ENCODE results near the gene SNAPC2.
A peak's percentile ranks its signal among the peaks of the same experiment; 100 is the strongest.
"Not testable (repeated sequence)": the region's sequence is repeated elsewhere in the genome, so short reads cannot be mapped to it uniquely, and the experiment has no call there.

Gene SNAPC2

DNA sequence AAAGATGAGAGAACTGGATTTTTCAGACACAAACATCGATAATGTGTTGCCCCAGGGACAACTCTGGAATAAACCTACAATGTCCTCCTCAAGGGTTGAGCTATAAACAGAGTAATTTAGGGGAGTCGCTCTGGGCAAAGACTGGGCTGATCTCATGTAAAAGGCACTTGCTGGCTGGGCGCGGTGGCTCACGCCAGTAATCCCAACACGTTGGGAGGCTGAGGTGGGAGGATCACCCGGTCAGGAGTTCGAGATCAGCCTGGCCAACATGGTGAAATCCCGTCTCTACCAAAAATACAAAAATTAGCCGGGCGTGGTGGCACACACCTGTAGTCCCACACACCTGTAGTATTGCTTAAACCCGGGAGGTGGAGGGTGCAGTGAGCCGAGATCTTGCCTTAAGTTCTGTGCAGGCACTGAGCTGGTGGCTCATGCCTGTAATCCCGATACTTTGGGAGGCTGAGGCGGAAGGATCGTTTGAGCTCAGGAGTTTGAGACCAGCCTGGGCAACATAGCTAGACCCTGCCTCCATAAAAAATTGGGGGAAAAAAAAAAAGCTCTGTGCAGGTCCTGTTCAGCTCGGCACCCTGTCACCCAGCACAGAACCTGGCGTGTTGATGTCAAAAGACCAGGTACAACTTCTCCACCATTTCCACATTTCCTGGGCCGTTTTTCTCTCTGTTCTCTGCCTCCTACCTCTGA, 21.9 kb downstream of the SNAPC2 start:
- DNase-seq, result no peak

DNA sequence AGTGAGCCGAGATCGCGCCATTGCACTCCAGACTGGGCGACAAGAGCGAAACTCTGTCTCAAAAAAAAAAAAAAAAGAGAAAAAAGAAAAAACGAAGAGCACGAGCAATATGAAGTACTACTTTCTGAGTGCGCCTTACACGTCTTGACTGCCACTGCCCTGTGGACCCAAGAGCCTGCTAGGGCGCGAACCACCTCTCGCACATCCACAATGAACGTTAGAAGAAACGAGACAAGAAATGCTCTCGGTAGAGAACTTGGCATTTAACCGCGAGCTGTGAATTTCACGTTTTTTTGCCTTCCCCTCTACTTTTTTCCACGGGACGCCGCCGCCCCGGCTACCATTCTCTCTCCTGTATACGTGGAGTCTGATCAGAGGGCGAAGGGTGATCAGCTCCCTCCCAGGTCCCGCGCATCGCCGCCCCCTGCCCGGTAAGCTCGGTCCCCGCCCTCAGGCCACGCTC, 22.9 kb downstream of the SNAPC2 start:
- no peak for DNase-seq

DNA sequence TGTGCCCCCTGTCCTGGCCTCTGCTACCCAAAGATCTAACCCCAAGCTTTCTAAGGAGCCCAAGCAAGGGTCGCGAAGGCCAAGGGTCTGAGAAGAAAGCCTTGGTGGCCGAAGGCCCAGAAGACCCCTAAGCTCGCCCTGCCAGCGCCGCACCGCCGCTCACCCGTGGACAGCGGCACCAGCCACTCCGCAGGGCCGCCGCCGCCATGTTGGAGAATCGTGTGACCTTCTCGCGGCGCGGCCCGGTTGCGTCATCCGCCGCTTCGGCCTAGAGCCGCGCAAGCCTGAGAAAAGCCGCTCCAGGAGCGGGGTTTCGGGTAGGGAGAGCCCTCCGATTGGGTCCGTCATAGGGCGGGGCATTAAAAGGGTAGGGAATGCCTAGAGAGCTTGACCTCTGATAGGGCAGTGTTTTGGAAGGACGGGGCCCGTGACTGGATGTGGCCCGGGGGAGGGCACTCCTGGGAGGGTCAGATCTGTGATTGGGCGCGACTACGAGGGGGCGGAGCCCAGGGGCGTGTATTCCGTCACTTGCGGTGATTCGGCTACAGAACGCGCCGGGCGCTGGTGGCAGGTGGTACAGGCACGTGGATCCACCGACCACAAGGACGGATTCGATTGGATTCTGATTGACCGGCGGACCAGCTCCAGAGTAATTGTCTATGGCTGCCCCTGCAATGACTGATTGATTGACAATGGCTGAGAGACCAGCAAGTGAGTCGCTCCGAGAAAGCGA, 23.5 kb downstream of the SNAPC2 start, which contains the start of gene TIMM44:
Gene TIMM44 (minus strand): TSS at position 223 of the 733 bp plus-strand sequence. CDS start 15 bp downstream, at position 208.
- DNase-seq, result peak; percentile 97 to 99

DNA sequence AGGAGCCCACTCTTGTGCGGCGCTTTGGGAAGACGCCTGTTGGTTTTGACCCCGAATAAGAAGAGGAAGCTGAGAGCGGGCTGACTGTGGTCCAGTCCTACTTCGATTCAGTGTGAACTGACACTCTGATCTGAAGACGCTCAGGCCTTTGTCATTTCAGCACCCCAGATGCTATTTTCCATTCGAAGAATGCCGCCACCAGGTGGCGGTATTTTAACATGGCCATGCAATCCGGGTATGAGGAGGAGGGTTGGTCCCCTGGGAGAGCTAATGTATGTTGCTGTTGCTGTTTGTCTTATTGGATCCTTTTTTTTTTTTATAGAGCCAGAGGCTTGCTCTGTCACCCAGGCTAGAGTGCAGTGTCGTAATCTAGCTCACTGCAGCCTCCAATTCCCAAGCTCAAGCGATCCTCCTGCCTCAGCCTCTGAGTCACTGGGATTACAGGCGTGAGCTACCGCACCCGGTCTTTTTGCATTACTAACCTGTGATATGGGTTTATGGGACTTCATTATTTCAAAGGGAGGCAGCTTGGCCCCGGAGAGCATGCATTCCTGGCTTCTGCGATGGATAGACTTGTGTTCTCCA, 24.1 kb downstream of the SNAPC2 start:
- DNase-seq, result peak; percentile 79 to 84

GRCh38 chr19:7947939-7948338, 27.8 kb downstream of the SNAPC2 start:
- no peak for DNase-seq

- no peak for DNase-seq
Measured at GRCh38 chr19:7953060-7953459, 32.9 kb downstream of the SNAPC2 start.

DNA sequence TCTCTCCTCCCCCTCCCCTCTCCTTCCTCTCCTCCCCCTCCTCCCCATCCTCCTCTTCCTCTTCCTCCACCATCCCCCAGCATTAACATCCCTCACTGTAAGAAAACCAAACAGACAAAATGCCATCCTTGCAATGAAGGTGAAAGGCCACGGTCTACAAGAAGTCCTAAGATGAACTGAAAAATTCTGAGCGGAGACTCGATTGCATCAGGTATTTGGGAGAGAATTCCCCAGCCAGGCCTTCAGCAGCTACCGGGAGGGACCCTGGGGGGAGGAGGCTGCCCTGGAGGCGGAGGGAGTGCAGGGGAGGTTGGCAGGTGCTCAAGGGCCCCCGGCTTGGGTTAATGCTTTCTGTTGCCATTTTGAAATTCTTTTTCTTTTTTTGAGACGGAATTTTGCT, 33.4 kb downstream of the SNAPC2 start:
- no peak for DNase-seq

- no peak for DNase-seq
Measured at GRCh38 chr19:7955696-7956095, 35.6 kb downstream of the SNAPC2 start.

- DNase-seq, result no peak
Measured at GRCh38 chr19:7959211-7959610, 39.1 kb downstream of the SNAPC2 start.

DNA sequence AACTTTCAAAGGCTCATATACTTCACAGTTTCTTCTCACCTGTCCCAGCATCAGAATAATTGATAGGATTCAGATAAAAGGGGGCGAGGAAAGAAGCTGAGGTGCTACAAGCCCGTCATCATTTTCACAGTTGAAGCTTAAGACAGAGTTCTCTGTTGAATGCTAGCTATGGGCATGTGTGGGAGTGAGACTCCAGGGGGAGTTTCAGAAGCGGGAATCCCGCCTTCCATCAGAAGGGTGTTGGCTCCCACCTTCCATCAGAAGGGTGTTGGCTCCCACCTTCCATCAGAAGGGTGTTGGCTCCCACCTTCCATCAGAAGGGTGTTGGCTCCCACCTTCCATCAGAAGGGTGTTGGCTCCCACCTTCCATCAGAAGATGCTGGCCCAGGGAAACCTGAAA, 40.9 kb downstream of the SNAPC2 start:
- DNase-seq, result not testable (repeated sequence)

DNA sequence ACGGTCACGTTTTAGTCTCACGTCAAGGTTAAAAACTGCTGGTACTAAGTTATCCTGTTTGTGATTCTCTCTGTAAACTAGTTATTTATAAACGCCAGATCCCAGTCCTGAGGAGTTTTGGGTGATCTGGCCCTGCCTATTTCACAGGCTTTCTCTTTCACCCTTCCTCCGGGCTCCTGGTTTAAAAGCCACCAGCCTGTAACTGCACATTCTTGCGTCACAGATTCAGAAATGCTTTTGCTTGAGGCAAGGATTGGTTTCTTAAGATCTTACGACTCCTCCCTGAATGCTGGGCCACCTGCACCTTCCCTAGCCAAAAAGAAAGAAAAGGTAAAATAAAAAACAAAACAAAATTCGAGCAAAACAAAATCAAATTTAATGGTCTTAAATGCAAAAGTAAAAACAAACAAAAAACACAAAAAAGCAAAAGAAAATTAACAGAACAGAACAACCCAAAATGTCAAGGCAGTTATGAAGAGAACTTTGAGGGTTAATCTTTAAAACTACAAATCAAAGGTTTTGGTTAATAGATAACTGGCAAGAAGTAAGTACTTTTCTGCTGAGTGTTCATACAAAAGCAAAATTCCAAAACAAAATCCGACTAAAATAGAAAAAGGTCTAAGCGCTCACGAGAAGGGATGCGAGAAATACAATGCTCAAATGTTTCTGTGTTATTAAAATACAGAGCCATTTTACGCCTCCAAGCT, 41.9 kb downstream of the SNAPC2 start:
- DNase-seq, result peak; percentile 3 to 9

GRCh38 chr19:7962644-7963268, 42.6 kb downstream of the SNAPC2 start:
- DNase-seq, result no peak

- DNase-seq, result no peak
Measured at GRCh38 chr19:7963566-7963965, 43.4 kb downstream of the SNAPC2 start.

DNA sequence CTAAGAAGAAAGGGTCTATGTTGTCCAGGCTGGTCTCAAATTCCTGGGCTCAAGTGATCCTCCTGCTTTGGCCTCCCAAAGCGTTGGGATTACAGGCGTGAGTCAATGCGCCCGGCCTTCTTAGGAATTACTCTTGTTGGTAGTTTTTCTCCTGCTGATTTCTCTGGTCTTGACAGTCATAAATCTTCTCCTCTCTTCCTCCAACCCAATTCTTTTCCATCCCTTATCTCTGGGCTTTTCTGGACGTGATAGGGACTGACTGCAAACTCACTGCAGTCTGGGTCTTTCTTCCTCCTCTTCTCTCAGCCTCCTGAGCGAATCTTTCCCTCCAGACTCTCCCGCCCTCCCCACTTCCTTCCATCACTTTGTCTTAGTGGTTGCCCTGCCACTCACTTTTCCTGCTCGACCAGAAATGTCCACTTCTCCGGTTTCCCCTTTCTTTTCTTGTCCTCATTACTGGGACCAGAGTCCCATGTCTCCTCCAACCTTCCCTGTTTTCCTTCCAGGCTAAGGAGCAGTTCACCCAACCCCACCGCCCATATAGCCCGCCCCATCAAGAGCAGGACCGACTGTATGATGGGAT, 45.2 kb downstream of the SNAPC2 start:
- DNase-seq, result no peak

GRCh38 chr19:7965921-7966665, 46.0 kb downstream of the SNAPC2 start:
- no peak for DNase-seq

DNA sequence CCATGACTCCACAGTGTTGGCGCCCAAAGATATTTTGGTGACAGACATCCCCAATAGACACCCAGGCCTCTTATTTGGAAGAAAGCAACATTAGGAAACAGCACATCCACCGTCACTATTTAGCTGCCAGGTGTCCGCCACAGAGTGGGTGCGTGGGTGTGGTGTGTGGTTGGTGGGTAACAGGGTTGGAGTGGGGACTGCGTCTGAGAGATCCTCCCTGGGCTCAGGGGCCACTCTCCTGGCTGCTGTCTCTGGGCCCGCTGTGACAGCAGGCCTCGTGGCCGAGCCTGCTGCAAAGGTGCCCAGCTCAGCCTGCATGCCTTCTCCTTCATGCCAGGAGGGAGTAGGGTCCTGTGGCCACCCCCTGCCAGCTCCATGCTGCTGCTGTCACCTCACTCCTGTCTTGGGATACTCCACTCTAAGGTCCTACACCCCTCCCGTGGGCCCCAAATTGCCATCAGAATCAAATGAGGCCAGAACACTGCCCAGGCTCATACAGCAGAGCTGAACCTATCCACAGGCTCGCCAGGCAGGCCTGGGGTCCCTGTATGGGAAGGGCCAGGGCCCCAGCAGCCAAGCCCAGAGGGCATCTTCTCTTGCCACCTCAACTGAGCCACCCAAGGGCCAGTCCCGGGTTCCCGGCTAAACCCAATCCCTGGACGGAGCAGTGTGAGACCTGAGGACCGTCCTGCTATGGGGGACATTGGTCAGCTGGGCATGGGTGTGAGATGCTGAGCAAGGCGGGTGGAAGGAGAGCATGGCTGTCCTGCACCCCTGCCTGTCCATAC, 48.1 kb downstream of the SNAPC2 start:
- DNase-seq, result no peak

DNA sequence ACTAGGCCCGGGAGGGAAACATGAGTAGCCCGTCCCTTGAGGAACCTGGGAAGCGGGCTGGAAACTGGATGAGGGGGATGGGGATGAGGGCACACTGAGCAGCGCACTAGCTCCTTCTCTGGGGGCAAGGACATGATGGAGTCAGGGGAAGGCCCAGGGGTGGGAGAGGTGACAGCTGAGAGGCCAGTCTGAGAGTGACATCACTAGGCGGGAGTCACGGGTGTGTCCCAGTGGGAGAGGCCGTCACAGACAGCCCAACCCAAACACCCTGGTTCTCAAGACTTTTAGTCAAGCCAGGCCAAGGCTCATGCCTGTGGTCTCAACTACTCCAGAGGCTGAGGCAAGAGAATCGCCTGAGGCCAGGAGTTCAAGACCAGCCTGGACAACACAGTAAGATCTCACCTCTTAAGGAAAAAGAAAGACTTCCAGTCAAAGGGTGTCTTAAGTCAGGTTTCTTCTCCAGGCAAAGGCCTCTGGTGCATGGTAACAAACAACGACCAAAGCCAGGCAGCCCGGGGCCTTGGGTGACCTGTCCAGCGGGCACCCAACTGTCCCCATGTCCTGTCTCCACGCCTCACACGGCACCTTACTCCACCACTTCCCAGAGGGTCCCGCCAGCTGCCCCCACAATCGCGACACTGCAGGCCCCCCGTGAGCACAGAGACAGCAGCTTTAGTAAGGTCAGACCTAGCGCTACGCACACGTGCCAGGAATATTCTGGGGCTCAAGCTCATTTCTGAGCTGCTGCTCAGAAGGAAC, 48.8 kb downstream of the SNAPC2 start:
- no peak for DNase-seq

DNA sequence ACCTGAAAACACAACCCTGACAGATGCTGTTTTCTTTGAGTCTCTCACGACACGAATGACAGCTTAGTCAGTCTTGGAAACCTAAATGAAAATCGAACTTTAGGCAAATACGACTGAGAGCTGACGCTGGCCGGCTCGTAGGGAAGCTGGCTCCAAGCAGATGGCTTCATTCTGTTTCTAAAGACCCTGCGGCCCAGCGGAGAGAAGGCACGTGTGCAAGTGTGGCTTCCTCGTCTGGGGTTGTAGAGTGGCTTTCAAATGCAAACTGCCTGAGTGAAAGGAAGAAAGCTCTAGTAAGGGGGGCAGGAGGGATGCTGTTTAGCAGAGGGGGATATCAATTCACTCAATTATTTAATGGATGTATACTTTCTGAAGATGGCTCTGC, 49.4 kb downstream of the SNAPC2 start:
- no peak for DNase-seq

GRCh38 chr19:7970716-7971448, 50.7 kb downstream of the SNAPC2 start:
- peak in 1 of 2 experiments; percentile 13 for DNase-seq

Measured in AML-193 (cell line).